Left forelimb (tissue), 1 donor: Measurements from ENCODE around the gene HOXA4.

ENCODE experiments used
- DNase-seq: peaks from one replicate; pipeline ENCODE4 v3.0.0-alpha.2; 2018; ENCODE audit warnings: low spot score

HOXA4 gene

DNA sequence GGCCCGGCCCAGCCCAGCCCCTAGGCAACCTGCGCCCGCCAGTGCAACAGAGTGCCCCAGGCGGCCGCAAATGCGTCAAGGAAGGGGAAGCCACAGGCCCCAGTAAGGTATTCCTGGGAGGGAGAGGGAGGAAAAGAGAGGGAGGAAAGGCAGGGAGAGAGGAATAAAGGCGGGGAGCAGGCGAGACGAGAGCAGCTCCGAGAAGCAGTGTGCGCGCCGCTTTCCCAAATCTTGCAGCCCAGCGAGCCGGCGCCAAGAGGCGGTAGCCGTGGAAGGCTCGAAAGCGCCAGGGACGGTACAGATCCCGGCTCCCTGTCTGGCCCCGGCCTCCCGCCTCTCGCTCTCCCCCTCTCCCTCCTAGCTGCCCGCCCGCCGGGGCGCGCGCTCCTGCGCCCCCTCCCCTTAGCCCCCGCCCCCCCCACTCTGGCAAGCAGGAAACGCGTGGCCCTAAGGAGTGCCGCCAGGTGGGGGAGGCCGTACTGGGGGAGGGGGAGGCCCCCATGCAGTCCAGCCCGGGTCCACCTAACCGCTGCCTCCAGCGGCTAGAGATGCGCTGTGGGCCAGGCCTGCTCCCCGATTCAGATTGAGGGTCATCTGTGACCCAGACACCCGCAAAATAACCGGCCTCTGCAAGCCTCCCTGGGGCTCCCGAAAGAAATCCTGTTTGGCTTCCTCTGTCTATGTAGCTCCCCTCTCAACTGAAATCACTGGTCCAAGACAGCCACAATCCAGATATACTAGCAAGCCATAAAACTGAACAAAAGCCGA is 39.3 kb upstream of the HOXA4 start:
- peak; percentile 88 for DNase-seq

DNA sequence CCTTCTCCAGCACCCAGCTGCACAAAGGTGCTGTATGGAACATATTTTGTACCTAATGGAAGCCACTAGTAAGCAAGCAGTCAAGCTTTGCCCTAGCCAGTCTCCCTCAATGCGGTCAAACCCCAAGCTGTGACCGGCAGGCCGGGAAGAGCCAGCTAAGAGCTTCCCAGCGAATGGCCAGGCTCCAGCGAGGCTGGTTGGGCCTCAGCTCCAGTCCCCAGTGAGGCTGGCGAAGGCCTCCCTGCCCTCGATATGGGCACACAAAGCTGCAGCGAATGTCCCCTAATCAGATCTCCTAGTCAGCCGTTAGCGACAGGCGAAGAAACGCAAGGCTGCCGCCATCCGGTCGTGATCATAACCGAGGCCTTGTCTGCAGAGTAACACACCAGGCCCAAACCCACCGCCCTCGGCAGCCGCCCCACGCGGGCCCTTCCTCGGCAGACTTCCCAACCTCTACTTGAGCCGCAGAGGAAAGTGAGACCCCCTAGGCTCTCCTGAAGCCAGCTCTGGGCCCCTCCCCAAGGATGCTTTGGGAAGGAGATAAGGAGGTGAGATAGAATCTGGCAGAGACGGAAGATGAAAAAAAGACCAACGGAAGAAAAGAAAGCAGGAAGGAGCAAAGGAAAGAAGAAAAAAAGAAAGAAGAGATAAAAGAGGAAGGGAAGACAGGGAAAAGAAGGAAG is 37.8 kb upstream of the HOXA4 start:
- DNase-seq, result peak; percentile 86

DNA sequence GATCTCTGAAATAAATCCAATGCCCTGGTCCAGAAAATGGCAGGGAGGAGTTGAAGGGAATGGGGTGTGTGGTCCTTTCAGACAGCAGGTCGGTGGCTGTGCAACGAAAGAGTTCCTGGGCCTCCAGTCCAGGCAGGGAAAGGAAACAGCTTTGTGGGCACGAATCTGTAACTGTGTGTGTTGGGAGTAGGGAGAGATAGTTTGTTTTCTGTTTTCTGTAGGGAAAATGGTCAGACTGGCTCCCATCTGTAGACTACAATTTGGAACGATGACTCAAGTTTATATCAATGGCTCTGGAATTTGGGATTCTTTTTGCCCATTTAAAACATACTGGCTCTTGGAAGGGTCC is 37.3 kb upstream of the HOXA4 start:
- no peak for DNase-seq

DNA sequence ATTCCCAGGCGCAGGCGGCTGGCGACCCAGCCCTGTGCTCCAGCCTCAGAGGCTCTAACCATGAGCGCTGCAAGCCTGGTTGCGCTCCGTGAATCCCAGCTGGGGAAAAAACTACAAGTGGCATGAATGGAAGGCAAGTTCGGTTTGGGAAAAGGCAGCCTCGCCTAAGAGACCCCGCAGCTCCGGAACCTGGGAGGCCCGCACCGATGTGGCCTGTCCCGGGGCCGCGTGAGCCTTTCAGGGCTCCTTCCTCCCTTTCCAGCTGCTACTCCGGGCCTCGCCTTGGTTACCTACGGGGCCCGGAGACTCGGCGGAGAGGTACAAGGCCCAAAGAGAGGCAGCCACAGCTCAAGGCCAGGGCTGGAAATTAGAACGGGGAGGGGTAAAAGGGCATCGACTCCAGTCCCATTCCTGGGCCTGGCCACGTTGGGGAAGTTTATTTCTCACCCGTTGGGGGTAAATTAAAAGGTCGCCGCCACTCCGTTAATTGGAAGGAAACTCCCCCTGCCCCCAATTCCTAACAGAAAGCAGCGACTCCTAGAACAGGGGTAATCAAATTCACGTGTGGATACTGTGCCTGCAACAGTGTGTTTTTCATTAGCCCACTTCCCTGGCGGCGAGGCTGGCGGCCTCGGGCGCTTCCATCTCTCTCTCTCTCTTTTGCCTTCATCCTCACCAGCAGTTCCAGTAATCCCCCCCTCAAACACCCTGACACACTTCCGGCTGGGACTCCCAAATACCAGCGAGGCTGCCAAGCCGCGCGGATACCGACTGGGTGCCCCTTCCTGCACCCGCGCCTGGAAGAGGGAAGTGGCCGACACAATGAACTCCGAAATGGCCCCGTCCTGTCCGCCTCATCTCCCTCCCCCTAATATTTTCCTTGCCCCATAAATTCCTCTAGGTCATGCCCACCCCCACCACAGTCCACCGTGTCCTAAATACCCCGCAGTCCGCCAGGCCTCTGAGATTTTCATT is 36.3 kb upstream of the HOXA4 start:
- no peak for DNase-seq

DNA sequence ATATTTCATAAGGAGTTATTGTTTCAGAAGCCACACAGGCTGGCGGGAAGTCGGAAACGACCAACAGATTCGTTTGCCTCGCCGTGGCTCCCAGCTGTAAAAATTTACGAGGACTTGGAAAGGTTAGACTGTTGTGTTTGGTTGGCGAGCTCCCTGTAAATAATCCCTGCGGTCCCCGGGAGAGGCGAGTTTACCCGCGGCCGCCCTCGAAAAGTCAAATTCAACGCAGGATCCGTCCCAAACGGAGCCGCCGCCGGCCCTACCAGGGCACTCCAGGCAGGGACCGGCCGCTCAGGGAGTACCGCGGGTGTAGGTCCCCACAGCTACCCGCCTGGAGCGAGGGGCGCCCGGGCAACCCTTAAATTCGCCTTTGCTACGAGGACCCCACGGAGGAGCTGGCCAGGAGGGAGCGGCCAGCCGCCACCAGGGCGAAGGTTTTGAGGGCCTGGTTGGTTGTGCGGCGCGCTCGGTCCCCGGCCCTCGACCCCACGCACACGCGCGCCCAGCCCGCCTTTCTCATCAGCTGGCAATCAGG is 35.5 kb upstream of the HOXA4 start:
- no peak for DNase-seq

DNA sequence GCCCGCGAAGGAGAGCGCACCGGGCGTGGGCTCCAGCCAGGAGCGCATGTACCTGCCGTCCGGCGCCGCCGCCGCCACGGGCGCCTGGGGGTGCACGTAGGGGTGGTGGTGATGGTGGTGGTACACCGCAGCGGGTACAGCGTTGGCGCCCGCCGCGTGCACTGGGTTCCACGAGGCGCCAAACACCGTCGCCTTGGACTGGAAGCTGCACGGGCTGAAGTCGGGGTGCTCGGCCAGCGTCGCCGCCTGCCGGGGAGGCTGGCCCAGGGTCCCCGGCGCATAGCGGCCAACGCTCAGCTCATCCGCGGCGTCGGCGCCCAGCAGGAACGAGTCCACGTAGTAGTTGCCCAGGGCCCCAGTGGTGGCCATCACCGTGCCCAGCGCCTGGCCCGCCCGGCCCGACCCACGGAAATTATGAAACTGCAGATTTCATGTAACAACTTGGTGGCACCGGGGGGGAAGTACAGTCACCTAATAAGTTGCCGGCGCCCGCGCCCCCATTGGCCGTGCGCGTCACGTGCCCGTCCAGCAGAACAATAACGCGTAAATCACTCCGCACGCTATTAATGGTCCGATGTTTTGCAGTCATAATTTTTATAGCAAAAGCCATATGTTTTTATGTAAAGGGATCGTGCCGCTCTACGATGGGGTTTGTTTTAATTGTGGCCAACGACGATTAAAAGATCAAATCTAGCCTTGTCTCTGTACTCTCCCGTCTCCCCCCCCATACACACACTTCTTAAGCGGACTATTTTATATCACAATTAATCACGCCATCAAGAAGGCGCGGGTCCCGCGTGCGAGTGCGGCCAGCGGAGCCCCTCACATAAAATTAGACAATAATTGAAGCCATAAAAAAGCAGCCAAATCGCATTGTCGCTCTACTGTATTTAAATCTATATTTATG is 34.8 kb upstream of the HOXA4 start, which contains the start of gene HOXA9:
HOXA9 (minus strand) TSS at position 449 of the 907 bp plus-strand sequence; CDS start at position 369, 80 bp downstream.
- peak; percentile 91 for DNase-seq

DNA sequence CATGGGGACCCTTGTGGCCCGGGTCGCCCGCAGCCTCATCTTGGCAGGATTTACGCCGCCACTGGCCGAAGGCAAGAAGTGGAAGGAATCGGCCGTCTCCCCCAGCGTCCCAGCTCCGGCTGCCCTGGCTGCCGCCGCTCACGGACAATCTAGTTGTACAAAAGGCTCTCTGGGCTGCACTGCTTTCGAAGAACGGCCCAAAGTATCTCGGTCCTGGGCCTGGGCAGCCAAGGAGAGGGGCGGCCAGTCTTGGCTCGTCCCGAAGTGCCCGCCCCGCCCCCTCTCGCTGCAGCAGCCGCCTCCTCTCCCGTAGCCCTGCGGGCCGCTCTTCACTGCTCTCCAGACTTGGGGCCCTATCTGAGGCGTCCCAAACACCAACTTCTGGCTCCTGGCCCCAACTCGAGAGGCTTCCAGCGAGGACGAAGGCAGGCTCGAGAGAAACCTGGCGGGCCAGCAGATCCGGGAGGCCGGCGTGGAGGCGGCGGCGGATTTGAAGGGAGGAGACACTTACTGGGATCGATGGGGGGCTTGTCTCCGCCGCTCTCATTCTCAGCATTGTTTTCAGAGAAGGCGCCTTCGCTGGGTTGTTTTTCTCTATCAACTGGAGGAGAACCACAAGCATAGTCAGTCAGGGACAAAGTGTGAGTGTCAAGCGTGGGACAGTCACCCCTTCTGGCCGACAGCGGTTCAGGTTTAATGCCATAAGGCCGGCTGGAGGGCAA is 34.0 kb upstream of the HOXA4 start:
- no peak for DNase-seq

DNA sequence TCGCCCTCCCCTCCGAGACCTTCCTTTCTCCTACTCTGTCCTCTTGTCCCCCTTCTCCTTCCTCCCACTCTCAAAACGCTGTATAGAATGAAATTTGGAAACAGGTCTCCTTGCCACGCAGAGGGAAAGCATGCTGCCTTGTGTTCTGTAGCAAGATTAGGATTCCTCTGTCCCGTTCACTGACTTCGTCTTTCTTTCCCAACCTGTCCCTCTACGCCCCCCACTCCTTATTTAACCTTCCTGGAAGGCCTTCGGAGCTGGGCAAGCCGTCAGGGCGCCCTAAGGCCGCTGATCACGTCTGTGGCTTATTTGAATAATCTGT is 33.4 kb upstream of the HOXA4 start:
- no peak for DNase-seq

DNA sequence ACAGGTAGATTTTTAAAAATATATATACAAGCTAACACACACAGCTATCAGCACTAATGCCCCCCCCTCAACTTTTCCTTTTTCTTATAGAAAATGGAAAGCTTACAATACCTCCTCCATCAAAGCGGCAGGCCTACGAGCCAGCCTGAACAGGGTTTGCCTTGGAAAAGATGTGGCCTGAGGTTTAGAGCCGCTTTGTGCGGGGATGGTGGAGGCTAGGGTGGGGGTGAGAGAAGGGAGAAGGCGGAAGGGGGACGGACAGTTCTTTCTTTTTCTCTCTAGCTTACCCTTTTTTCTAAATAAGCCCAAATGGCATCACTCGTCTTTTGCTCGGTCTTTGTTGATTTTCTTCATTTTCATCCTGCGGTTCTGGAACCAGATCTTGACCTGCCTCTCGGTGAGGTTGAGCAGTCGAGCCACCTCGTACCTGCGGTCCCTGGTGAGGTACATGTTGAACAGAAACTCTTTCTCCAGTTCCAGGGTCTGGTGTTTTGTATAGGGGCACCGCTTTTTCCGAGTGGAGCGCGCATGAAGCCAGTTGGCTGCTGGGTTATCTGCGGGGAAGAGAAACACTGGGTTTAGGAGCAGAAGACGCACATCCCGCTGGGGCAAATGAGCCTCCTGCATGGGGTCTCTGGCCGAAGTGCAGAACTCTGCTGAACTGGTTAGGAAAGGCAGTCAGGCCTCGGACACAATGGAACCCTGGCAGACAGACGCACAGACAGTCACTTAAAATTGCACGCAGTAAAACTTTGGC is 32.9 kb upstream of the HOXA4 start:
- no peak for DNase-seq

DNA sequence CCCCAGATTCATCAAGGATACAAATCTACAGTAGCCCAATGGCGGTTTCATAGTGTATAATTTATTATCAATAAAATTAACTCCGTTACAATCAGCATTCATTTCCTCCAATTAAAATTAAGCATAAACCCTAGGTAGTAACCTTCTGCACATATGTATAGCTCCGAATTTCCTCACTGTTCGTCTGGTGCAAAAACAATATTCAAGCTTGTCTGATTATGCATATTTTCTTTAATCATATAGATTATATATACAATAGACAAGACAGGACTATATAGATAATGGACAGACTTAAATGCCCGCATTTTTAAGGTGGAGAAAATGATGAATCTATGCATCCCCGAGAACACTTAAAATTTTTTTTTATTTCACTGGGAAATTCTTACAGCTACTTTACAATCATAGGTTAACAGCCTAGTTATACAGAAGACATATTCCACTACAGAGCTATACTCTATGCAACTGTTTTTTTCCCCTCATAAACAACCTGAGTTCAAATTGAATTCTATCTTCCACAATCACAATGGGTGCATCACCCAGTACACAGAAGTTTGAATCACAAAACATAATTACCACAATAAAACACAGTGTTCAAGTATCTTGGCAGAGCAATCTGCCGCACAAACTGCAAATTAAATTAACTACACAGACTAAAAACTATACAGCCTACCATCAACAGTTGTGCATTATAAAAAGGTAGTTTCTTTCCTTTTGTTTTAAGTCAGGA is 32.2 kb upstream of the HOXA4 start:
- no peak for DNase-seq

DNA sequence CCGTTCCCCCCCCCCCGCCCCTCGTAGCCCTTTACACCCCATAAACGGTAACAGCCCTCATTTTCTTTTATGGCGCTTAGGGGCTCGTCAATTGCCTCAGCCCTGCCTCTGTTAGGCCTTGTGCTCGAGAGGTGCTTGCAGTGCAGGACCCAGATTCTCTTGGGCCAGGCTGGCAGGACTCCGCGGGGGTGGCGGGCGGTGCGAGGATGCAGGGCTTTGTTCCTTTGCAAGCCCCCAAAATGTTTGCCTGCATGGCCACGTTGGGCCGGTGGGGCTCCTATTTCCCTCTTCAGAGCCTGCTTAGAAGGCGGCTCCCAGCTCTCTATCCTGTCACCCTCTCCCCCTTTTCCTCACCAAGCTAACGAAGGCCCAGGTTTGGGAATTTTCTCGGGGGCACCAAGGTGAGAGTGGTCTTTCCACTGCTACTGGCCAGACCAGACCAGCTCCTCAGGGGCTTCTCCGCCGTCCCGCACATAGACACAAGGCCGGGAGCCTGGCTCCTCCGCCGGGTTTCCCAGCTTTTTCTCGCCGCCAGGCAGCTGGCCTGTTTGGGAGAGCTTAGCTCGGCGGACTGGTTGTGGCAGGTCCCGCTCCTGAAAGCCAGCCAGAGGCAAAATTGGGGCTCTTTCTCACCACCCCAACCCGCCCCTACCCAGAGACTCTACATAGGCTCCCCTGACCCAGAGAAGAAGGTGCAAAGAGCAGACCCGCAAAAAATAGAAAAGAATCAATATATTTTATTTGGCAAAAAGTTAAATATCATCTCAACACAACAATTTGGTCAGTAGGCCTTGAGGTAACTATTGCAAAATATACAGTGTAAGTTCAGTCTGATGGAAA is 31.4 kb upstream of the HOXA4 start:
- DNase-seq, result no peak

DNA sequence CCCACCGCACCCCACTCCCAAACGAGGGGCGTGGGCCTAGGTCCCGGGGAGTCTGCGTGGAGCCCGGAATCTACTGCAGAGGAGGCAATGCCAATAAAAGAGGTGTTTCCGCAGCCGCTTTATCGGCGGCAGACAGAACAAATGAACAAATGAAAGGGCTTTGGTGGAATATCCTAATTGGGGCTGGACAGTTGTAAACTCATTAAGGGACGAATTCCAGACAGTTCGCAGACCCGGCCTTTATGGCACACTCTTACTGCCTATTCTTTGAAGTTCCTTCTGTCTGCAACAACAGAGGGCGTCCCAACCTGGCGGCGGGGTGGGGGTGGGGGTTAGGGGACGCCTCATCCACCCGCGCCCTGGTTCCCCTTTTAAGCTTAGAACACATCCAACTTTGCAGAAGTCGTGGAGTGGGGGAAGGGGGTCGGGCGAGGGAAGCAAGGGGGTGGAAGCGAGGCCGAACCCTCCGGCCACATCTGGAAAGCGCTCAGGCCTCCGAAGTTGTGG is 30.7 kb upstream of the HOXA4 start:
- peak; percentile 82 for DNase-seq

DNA sequence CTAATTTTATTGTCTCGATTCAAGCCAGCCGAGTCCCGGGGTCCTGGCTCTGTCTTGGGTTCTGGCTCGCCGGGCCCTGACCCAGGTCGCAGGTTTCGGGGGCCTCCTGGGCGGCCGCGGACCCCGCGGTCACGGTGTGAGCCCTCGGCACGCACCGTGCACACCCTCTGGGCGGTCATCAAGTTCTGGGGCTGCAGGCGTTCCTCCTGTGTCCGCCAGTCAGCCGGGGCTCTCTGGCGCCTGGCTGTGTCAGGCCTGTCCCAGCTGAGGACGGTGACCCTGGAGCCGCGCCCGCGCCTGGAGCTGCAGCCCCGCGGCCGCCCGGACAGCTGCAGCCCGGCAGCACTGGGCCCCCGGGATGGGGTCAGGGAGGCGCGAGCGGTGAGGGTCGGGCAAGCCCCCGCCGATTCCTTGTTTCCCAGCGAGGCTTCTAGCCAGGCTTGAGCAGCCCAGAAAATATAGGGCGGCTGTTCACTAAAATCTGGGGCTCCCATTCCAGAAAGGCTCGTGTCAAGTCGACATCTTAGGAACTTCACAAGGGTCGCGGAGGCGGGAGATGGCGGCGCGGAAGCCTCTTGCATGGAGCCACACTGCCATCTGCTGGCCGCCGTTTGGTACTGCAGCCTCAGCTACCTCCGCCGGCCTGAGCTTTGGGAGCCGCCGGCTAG is 30.1 kb upstream of the HOXA4 start:
- peak; percentile 94 for DNase-seq

DNA sequence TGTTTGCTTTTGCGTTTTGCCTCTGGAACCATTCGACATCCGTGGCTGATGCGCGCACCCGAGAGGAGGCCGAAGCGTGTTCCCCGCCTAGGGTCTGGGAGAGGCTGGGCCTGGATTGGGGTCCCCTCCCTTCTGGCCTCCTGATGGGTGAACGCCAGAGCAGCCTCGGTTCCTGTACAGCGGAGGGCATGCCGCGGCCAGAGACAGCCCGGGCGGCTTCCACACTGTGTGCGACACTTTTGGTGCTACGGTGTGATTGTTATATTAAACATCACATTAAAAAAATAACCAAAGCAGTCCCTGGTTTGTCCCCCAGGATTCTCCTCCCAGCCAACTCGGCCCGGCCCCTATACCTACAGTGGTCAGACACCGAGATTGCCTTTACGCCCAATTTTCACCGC is 29.6 kb upstream of the HOXA4 start:
- no peak for DNase-seq

DNA sequence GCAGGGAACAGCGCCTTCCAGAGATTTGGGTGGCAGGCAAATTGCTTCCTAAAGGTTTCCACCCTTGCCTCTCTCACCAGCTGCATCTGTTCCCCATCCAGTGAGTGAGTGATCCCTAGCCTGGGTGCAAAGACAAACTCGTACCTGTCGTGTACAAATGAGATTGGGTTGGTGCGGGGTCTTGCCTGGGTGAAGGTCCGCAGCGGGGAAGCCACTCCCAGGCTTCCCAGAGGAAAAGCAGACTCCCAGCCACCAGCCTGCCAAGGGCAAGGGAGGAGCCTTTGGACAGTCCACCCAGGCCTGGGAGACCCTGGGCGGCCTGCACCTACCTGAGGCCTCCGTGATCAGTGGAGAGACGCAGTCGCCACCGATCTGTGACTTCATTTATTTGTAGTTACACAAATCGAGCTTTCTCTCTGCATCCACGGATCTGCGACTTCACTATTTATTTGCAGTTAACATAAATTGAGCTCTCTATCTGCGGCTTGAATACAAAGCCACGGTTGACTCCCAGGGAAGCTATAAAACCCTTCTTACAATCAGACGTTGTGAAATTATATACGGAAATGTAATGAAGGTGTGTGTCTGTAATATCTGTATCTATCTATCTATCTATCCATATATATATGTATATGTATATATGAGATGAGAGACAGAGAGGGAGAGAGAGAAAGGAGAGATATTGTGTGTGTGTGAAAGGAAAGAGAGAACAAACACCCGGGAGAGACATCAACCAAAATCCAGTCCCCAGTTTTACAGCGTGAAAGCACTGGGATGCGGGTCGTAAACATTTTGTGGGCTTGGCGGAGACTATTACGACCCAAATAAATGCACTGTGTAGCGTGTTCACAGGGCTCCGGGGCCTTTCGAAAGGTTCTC is 28.9 kb upstream of the HOXA4 start:
- DNase-seq, result peak; percentile 75
